ENCODE data around the gene IFI35.

GRCh38 chr17:42969001-42969581 lies 37.5 kb upstream of the IFI35 start:
- no peak for TF ChIP-seq CTCF (IDR thresholded peaks at IDR 0.05)
- no peak for TF ChIP-seq POLR2A (IDR thresholded peaks at IDR 0.05)
